K562 (cell line): Measurements from ENCODE around the gene PTGES3L. TPM values are rescaled to one million over a fixed set of nuclear protein-coding genes. Genes with fewer than 3 reads are reported as not detected.

Experiments used
- ASH1L ChIP-seq: fragments of 450-650 bp; IDR thresholded peaks from 2 replicates; pipeline ENCODE4 v1.6.1; 2018; ENCODE audit warnings: borderline replicate concordance, mild to moderate bottlenecking, low read depth; ENCODE audit not compliant: partially characterized antibody
- GABPA ChIP-seq: fragments of 200-800 bp; sonication (Bioruptor generic); conservative IDR thresholded peaks from 2 replicates; pipeline ENCODE4 v1.6.1; 2016; ENCODE audit warnings: low read depth, missing genetic modification characterization, missing compliant biosample characterization
- MEIS2 ChIP-seq: fragments of 450-650 bp; IDR thresholded peaks from 2 replicates; pipeline ENCODE4 v1.6.1; 2014; ENCODE audit warnings: mild to moderate bottlenecking; ENCODE audit not compliant: partially characterized antibody
- SIN3A ChIP-seq, 2 experiments: fragments of 150-350 bp in 1 of 2; IDR thresholded peaks; 2 replicates each; pipeline ENCODE4 v1.6.1; 2011 to 2016; ENCODE audit warnings: borderline replicate concordance in 2 of 2, low read depth in 2 of 2, low read length in 2 of 2, mild to moderate bottlenecking in 2 of 2, moderate library complexity in 2 of 2; ENCODE audit not compliant: control insufficient read depth in 1 of 2
- ZNF23 ChIP-seq: fragments of 250-450 bp; sonication (Bioruptor Pico); IDR thresholded peaks from 2 replicates; pipeline ENCODE4 v1.4.0; 2020; ENCODE audit warnings: mild to moderate bottlenecking
- polyA plus RNA-seq, 8 experiments: library from polyadenylated mRNA; depleted of rRNA in 4 of 8; stranded (reverse) in 5 of 8; unstranded in 3 of 8; fragments of >200 nt; fragmentation: Nextera tagmentation in 2 of 8; fragmentation: Illumina TruSeq in 1 of 8; extraction: Ambion mirVana in 2 of 8; extraction: Trizol in 1 of 8; gene quantifications; 2 replicates each; pipeline versions ENCODE4 v1.2.1 to v1.2.3, GENCODE V29; 2011 to 2014; ENCODE audit warnings: inconsistent platforms in 1 of 8, missing spikeins in 1 of 8
- total RNA-seq, 7 experiments: library from RNA; depleted of rRNA in 6 of 7; stranded (reverse); fragments of >200 nt in 6 of 7; fragmentation: Illumina TruSeq in 2 of 7; extraction: Trizol in 2 of 7; gene quantifications; 2 replicates each; pipeline versions ENCODE4 v1.2.1 to v1.2.3, GENCODE V29; 2011 to 2021; ENCODE audit warnings: low replicate concordance in 1 of 7
- TF ChIP-seq, protein P1 (sequence below): fragments of 450-650 bp; IDR thresholded peaks from 2 replicates; pipeline ENCODE4 v1.6.1; 2018; ENCODE audit not compliant: partially characterized antibody
- TF ChIP-seq, protein P2 (sequence below): fragments of 250-450 bp; sonication (Bioruptor Pico); IDR thresholded peaks from 2 replicates; pipeline ENCODE4 v1.4.0; 2020
- TF ChIP-seq, protein P3 (sequence below): fragments of 200-800 bp; sonication (Bioruptor generic); IDR thresholded peaks from 2 replicates; pipeline ENCODE4 v1.6.1; 2017; ENCODE audit warnings: missing genetic modification characterization, missing compliant biosample characterization
- TF ChIP-seq, protein P4 (sequence below), 2 experiments: fragments of 200-800 bp in 1 of 2; sonication (Bioruptor generic) in 1 of 2; sonication (generic) in 1 of 2; formaldehyde crosslinking in 1 of 2; IDR thresholded peaks in 1 of 2; conservative IDR thresholded peaks in 1 of 2; 2 replicates each; pipeline versions ENCODE4 v1.5.0 to v1.6.1; 2016 to 2020; ENCODE audit warnings: missing compliant biosample characterization in 1 of 2, missing genetic modification characterization in 1 of 2, missing genetic modification reagents in 1 of 2
- TF ChIP-seq, protein P5 (sequence below): sonication (generic); formaldehyde crosslinking; IDR thresholded peaks from 2 replicates; pipeline ENCODE4 v1.8.0; 2022; ENCODE audit warnings: missing genetic modification reagents, mild to moderate bottlenecking, moderate library complexity, borderline replicate concordance

The PTGES3L gene
- total and polyA plus RNA-seq, 9 of the 15 experiments (the other 6 are each of a cell fraction or from before 2014, with no cell fraction given), result 6.0 to 16.0 (median 9.6) TPM

DNA sequence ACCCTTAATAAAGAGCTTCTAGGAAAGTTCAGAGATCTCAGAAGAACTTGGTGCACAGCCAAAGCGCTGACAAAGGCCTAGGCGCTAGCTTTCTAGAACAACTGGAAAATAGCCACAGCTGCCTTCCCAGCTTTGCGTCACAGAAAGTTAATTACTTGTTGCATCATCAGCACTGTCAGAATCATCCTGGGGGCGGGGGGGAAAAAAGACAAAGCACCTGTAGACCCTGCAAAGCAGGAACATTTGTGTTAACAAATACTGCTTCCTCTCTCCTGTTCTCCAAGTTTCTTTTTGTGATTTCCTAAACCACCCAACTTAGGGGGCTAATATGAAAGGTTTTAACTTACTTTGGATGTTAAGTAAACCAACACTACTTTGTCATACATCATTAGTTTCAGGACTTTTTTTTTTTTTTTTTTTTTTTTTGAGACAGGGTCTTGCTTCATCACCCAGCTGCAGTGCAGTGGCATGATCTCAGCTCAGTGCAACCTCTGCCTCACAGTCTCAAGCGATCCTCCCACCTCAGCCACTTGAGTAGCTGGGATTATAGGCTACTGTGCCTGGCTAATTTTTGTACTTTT, 10.8 kb downstream of the PTGES3L start (continued):
- TF ChIP-seq, protein P1, sequence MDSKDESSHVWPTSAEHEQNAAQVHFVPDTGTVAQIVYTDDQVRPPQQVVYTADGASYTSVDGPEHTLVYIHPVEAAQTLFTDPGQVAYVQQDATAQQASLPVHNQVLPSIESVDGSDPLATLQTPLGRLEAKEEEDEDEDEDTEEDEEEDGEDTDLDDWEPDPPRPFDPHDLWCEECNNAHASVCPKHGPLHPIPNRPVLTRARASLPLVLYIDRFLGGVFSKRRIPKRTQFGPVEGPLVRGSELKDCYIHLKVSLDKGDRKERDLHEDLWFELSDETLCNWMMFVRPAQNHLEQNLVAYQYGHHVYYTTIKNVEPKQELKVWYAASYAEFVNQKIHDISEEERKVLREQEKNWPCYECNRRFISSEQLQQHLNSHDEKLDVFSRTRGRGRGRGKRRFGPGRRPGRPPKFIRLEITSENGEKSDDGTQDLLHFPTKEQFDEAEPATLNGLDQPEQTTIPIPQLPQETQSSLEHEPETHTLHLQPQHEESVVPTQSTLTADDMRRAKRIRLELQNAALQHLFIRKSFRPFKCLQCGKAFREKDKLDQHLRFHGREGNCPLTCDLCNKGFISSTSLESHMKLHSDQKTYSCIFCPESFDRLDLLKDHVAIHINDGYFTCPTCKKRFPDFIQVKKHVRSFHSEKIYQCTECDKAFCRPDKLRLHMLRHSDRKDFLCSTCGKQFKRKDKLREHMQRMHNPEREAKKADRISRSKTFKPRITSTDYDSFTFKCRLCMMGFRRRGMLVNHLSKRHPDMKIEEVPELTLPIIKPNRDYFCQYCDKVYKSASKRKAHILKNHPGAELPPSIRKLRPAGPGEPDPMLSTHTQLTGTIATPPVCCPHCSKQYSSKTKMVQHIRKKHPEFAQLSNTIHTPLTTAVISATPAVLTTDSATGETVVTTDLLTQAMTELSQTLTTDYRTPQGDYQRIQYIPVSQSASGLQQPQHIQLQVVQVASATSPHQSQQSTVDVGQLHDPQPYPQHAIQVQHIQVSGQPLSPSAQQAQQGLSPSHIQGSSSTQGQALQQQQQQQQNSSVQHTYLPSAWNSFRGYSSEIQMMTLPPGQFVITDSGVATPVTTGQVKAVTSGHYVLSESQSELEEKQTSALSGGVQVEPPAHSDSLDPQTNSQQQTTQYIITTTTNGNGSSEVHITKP, result no peak
- TF ChIP-seq, protein P2, sequence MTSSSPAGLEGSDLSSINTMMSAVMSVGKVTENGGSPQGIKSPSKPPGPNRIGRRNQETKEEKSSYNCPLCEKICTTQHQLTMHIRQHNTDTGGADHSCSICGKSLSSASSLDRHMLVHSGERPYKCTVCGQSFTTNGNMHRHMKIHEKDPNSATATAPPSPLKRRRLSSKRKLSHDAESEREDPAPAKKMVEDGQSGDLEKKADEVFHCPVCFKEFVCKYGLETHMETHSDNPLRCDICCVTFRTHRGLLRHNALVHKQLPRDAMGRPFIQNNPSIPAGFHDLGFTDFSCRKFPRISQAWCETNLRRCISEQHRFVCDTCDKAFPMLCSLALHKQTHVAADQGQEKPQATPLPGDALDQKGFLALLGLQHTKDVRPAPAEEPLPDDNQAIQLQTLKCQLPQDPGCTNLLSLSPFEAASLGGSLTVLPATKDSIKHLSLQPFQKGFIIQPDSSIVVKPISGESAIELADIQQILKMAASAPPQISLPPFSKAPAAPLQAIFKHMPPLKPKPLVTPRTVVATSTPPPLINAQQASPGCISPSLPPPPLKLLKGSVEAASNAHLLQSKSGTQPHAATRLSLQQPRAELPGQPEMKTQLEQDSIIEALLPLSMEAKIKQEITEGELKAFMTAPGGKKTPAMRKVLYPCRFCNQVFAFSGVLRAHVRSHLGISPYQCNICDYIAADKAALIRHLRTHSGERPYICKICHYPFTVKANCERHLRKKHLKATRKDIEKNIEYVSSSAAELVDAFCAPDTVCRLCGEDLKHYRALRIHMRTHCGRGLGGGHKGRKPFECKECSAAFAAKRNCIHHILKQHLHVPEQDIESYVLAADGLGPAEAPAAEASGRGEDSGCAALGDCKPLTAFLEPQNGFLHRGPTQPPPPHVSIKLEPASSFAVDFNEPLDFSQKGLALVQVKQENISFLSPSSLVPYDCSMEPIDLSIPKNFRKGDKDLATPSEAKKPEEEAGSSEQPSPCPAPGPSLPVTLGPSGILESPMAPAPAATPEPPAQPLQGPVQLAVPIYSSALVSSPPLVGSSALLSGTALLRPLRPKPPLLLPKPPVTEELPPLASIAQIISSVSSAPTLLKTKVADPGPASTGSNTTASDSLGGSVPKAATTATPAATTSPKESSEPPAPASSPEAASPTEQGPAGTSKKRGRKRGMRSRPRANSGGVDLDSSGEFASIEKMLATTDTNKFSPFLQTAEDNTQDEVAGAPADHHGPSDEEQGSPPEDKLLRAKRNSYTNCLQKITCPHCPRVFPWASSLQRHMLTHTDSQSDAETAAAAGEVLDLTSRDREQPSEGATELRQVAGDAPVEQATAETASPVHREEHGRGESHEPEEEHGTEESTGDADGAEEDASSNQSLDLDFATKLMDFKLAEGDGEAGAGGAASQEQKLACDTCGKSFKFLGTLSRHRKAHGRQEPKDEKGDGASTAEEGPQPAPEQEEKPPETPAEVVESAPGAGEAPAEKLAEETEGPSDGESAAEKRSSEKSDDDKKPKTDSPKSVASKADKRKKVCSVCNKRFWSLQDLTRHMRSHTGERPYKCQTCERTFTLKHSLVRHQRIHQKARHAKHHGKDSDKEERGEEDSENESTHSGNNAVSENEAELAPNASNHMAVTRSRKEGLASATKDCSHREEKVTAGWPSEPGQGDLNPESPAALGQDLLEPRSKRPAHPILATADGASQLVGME, result no peak
- no peak for TF ChIP-seq SIN3A (IDR thresholded peaks at IDR 0.05; ENCODE audit: borderline replicate concordance in 2 of 2, control insufficient read depth in 1 of 2, low read depth in 2 of 2, low read length in 2 of 2)
- TF ChIP-seq, protein P3, sequence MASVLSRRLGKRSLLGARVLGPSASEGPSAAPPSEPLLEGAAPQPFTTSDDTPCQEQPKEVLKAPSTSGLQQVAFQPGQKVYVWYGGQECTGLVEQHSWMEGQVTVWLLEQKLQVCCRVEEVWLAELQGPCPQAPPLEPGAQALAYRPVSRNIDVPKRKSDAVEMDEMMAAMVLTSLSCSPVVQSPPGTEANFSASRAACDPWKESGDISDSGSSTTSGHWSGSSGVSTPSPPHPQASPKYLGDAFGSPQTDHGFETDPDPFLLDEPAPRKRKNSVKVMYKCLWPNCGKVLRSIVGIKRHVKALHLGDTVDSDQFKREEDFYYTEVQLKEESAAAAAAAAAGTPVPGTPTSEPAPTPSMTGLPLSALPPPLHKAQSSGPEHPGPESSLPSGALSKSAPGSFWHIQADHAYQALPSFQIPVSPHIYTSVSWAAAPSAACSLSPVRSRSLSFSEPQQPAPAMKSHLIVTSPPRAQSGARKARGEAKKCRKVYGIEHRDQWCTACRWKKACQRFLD, result no peak
- no peak for TF ChIP-seq ASH1L
- TF ChIP-seq, protein P4, sequence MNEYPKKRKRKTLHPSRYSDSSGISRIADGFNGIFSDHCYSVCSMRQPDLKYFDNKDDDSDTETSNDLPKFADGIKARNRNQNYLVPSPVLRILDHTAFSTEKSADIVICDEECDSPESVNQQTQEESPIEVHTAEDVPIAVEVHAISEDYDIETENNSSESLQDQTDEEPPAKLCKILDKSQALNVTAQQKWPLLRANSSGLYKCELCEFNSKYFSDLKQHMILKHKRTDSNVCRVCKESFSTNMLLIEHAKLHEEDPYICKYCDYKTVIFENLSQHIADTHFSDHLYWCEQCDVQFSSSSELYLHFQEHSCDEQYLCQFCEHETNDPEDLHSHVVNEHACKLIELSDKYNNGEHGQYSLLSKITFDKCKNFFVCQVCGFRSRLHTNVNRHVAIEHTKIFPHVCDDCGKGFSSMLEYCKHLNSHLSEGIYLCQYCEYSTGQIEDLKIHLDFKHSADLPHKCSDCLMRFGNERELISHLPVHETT (CRISPR knock-in tag; conservative IDR thresholded peaks at IDR 0.05 in 1 of 2, IDR thresholded peaks at IDR 0.05 in 1 of 2), result no peak
- TF ChIP-seq GABPA, result peak; percentile 29; the same call in 1 of the 2 replicates
- TF ChIP-seq ZNF23 (CRISPR knock-in tag), result no peak
- TF ChIP-seq, protein P5, sequence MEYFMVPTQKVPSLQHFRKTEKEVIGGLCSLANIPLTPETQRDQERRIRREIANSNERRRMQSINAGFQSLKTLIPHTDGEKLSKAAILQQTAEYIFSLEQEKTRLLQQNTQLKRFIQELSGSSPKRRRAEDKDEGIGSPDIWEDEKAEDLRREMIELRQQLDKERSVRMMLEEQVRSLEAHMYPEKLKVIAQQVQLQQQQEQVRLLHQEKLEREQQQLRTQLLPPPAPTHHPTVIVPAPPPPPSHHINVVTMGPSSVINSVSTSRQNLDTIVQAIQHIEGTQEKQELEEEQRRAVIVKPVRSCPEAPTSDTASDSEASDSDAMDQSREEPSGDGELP (CRISPR knock-in tag), result no peak
- TF ChIP-seq MEIS2, result peak; percentile 44
